ENCODE results near the gene PVRIG.
"Not testable (repeated sequence)": the region's sequence is repeated elsewhere in the genome, so short reads cannot be mapped to it uniquely, and the experiment has no call there.

Gene PVRIG

DNA sequence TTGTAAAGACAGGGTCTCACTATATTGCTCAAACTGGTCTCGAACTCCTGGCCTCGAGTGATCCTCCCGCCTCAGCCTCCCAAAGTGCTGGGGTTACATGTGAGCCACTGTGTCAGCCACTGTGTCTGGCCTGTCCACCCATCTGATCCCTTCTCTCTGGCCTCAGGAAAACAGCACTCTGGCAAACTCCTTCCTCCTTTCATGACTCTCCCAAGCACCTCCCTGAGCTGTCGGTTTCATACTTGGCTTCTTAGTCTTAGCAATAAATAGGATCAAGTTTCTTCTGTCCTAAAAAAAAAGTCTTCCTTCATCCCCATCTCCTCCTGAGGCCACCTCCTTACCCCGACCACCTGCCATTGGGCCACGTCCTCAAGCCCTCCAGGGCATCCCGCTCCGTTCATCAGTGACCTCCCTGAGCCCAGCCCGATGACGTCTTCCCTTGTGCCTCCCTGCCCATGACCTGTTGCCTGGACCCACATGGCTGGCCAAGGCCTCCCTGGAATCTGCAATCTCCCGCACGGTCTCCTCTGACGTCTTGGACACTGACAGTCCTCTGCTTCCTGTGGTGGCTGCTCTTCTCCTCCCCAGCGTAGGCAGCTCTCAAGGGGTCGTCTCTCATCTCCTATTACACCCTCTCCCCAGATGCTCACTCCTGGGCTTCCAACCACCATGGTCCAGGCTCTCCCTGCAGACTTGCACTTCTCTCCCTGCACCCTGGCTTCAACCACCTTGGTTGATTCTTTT, 26.5 kb downstream of the PVRIG start:
- H3K27me3 ChIP-seq (replicated peaks; ENCODE audit: control insufficient read depth, insufficient read depth, low read length); H3K4me3 ChIP-seq (ENCODE audit: low read length); H3K9ac ChIP-seq (ENCODE audit: low read length); H3K36me3 ChIP-seq (ENCODE audit: control insufficient read depth, insufficient read depth, low read length, severe bottlenecking); H3K9me3 ChIP-seq (ENCODE audit: control insufficient read depth, low read length); H3K4me1 ChIP-seq (ENCODE audit: control insufficient read depth, insufficient read depth, low read length): not testable (repeated sequence)
- peak; percentile 5 for DNase-seq (ENCODE audit: low read depth)

GRCh38 chr7:100246865-100247137, 27.1 kb downstream of the PVRIG start:
- not testable (repeated sequence) for DNase-seq (ENCODE audit: low read depth); H3K4me1 ChIP-seq (ENCODE audit: control insufficient read depth, insufficient read depth, low read length); H3K9ac ChIP-seq (ENCODE audit: low read length); H3K27me3 ChIP-seq (replicated peaks; ENCODE audit: control insufficient read depth, insufficient read depth, low read length); H3K4me3 ChIP-seq (ENCODE audit: low read length); H3K9me3 ChIP-seq (ENCODE audit: control insufficient read depth, low read length); H3K36me3 ChIP-seq (ENCODE audit: control insufficient read depth, insufficient read depth, low read length, severe bottlenecking)

DNA sequence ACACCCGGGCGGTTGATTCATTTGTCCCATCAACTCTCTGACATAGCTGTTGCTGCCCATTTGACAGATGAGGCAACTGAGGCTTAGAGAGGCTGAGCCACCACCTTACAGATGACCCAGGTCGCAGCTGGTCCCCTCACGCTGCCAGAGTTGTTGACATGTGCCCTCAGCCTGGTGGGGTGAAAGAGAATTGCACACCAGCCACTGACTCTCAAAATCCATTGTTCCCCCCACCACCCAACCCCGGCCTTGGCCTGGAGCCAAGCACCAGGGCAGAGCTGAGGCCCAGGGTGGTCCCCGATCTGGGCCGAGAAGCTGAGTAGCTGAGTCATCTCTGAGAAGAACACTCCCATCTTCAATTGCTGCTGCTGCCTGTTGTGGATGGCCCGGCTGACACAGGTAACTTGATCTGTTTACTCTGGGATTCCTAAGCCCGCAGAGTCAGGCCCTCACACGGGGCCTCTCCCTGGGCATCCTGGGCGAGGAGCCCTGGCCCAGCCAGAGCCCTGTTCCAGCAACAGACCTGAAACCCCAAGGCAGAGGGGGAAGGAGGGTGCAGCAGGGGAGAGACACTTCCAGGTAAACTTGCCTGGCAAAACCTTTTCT, 27.5 kb downstream of the PVRIG start:
- DNase-seq (ENCODE audit: low read depth), result peak; percentile 80
- H3K9ac ChIP-seq (ENCODE audit: low read length), result no peak overlapping the region
- no peaks in the 10 kb centered on the region for H3K4me1 ChIP-seq (ENCODE audit: control insufficient read depth, insufficient read depth, low read length)
- no peaks in the 10 kb centered on the region for H3K36me3 ChIP-seq (ENCODE audit: control insufficient read depth, insufficient read depth, low read length, severe bottlenecking)
- H3K9me3 ChIP-seq (ENCODE audit: control insufficient read depth, low read length), result no peaks in the 10 kb centered on the region
- no peak overlapping the region for H3K4me3 ChIP-seq (ENCODE audit: low read length)
- H3K27me3 ChIP-seq (replicated peaks; ENCODE audit: control insufficient read depth, insufficient read depth, low read length), result no peaks in the 10 kb centered on the region

GRCh38 chr7:100248483-100248882, 28.7 kb downstream of the PVRIG start:
- DNase-seq (ENCODE audit: low read depth), result no peak
- Histone ChIP-seq H3K4me3 (ENCODE audit: low read length) (no peak overlapping the region), H3K4me1 (ENCODE audit: control insufficient read depth, insufficient read depth, low read length) (no peaks in the 10 kb centered on the region), H3K9me3 (ENCODE audit: control insufficient read depth, low read length) (no peaks in the 10 kb centered on the region), H3K27me3 (replicated peaks; ENCODE audit: control insufficient read depth, insufficient read depth, low read length) (no peaks in the 10 kb centered on the region), H3K36me3 (ENCODE audit: control insufficient read depth, insufficient read depth, low read length, severe bottlenecking) (no peaks in the 10 kb centered on the region), H3K9ac (ENCODE audit: low read length) (no peak overlapping the region)

- no peak for DNase-seq (ENCODE audit: low read depth)
- Histone ChIP-seq H3K27me3 (replicated peaks; ENCODE audit: control insufficient read depth, insufficient read depth, low read length) (no peaks in the 10 kb centered on the region), H3K9ac (ENCODE audit: low read length) (no peak overlapping the region), H3K4me1 (ENCODE audit: control insufficient read depth, insufficient read depth, low read length) (no peaks in the 10 kb centered on the region), H3K9me3 (ENCODE audit: control insufficient read depth, low read length) (no peaks in the 10 kb centered on the region), H3K36me3 (ENCODE audit: control insufficient read depth, insufficient read depth, low read length, severe bottlenecking) (no peaks in the 10 kb centered on the region), H3K4me3 (ENCODE audit: low read length) (no peak overlapping the region)
These were observed 37.3 kb downstream of the PVRIG start for GRCh38 chr7:100257017-100257416.

GRCh38 chr7:100259984-100260383, 40.2 kb downstream of the PVRIG start:
- DNase-seq (ENCODE audit: low read depth); H3K9me3 ChIP-seq (ENCODE audit: control insufficient read depth, low read length); H3K4me1 ChIP-seq (ENCODE audit: control insufficient read depth, insufficient read depth, low read length); H3K4me3 ChIP-seq (ENCODE audit: low read length); H3K9ac ChIP-seq (ENCODE audit: low read length); H3K36me3 ChIP-seq (ENCODE audit: control insufficient read depth, insufficient read depth, low read length, severe bottlenecking); H3K27me3 ChIP-seq (replicated peaks; ENCODE audit: control insufficient read depth, insufficient read depth, low read length): not testable (repeated sequence)

DNA sequence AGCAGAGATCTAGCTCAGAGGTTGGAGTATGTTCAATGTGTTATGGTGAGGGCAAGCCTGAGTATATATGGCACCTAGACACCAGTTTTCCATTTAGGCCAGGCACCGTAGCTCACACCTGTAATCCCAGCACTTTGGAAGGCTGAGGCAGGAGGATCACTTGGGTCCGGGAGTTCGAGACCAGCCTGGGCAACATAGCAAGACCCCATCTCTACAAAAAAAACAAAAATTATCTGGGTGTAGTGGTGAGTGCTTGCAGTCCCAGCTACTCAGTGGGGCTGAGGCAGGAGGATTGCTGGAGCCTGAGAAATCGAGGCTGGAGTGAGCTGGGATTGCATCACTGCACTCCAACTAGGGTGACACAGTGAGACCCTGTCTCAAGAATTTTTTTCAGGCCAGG, 43.1 kb downstream of the PVRIG start:
- not testable (repeated sequence) for DNase-seq (ENCODE audit: low read depth); H3K4me1 ChIP-seq (ENCODE audit: control insufficient read depth, insufficient read depth, low read length); H3K36me3 ChIP-seq (ENCODE audit: control insufficient read depth, insufficient read depth, low read length, severe bottlenecking); H3K27me3 ChIP-seq (replicated peaks; ENCODE audit: control insufficient read depth, insufficient read depth, low read length); H3K9ac ChIP-seq (ENCODE audit: low read length); H3K4me3 ChIP-seq (ENCODE audit: low read length); H3K9me3 ChIP-seq (ENCODE audit: control insufficient read depth, low read length)

DNA sequence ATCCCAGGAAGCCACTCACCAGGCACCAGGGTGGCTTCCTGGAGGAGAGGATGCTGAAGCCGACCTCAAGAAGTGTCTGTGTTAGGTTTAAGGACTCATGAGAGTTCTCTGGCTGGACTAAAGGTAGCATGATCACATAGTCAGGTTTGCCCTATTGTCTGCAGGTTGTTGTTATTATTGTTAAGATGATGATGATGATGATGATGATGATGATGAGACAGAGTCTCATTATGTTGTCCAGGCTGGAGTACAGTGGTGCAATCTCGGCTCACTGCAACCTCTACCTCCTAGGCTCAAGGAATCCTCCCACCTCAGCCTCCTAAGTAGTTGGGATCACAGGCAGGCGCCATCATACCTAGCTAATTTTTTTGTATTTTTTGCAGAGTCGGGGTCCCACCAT, 44.5 kb downstream of the PVRIG start:
- H3K4me3 ChIP-seq (ENCODE audit: low read length); H3K27me3 ChIP-seq (replicated peaks; ENCODE audit: control insufficient read depth, insufficient read depth, low read length); H3K36me3 ChIP-seq (ENCODE audit: control insufficient read depth, insufficient read depth, low read length, severe bottlenecking); H3K4me1 ChIP-seq (ENCODE audit: control insufficient read depth, insufficient read depth, low read length); DNase-seq (ENCODE audit: low read depth); H3K9me3 ChIP-seq (ENCODE audit: control insufficient read depth, low read length); H3K9ac ChIP-seq (ENCODE audit: low read length): not testable (repeated sequence)

DNA sequence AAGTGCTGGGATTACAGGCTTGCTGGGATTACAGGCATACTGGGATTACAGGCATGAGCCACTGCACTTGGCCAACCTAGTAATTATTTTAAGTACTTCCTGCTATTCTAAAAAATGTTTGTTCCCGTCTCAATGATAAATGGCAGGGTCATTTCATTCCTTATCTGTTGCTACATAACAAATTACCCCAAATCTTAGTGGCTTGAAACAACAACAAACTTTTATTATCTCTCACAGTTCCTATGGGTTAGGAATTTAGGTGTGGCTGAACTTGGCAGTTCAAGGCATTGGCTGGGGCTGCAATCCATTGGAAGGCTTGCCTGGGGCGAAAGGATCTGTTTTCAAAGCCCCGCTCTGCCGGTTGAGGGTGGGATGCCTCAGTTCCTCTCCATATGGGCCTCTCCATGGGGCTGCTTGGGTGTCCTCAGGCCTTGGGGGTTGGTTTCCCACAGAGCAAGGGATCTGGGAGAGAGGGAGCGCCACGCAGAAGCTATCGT, 45.0 kb downstream of the PVRIG start:
- not testable (repeated sequence) for H3K36me3 ChIP-seq (ENCODE audit: control insufficient read depth, insufficient read depth, low read length, severe bottlenecking); H3K4me1 ChIP-seq (ENCODE audit: control insufficient read depth, insufficient read depth, low read length); H3K27me3 ChIP-seq (replicated peaks; ENCODE audit: control insufficient read depth, insufficient read depth, low read length); H3K4me3 ChIP-seq (ENCODE audit: low read length); H3K9ac ChIP-seq (ENCODE audit: low read length); H3K9me3 ChIP-seq (ENCODE audit: control insufficient read depth, low read length); DNase-seq (ENCODE audit: low read depth)

- H3K9me3 ChIP-seq (ENCODE audit: control insufficient read depth, low read length); H3K36me3 ChIP-seq (ENCODE audit: control insufficient read depth, insufficient read depth, low read length, severe bottlenecking); H3K27me3 ChIP-seq (replicated peaks; ENCODE audit: control insufficient read depth, insufficient read depth, low read length); H3K4me1 ChIP-seq (ENCODE audit: control insufficient read depth, insufficient read depth, low read length); H3K4me3 ChIP-seq (ENCODE audit: low read length); H3K9ac ChIP-seq (ENCODE audit: low read length): not testable (repeated sequence)
- peak; percentile 13 for DNase-seq (ENCODE audit: low read depth)
These were observed 46.1 kb downstream of the PVRIG start for GRCh38 chr7:100265851-100266250.

DNA sequence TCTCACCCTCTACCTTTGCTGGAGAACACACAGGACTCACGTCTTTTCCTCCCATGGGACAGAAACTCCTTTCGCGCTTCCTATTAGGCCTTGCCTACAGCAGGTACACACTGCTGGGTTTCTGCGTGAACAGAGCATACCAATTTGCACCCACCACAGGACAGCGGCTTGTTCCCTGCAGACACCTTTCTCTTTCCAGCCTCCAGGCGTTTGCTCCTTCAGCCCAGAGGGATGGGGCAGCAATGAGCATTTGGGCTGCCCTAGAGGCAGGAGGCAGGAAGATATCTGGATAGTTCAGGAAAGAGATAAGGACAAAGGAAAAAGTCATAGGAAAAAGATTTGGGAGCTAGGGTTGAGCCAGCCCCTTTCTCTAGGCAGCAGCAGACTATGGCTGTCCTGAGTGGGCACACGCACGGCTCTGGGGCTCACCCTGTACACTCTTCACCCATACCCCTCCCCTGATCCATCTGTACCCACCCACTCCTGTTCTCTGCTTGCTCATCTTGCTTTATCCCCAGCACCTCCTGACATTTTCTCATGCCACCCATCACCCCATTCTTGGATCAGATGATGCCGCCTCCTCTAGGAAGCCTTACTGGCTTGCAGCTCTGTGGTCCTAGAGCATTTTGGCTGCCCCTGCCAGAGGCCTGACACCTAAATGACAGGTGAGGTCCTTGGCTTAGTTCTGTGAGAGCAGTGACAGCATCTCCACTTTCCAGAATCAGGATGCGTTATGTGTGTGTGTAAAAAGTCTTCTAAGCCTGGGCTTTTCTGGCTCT, 47.0 kb downstream of the PVRIG start:
- no peak for DNase-seq (ENCODE audit: low read depth)
- H3K36me3 ChIP-seq (ENCODE audit: control insufficient read depth, insufficient read depth, low read length, severe bottlenecking), result no peaks in the 10 kb centered on the region
- no peak overlapping the region for H3K9ac ChIP-seq (ENCODE audit: low read length)

More for the DNA sequence above, 47.0 kb downstream of the PVRIG start:
- H3K4me3 ChIP-seq (ENCODE audit: low read length), result no peak overlapping the region
- H3K27me3 ChIP-seq (replicated peaks; ENCODE audit: control insufficient read depth, insufficient read depth, low read length), result no peaks in the 10 kb centered on the region
- no peaks in the 10 kb centered on the region for H3K9me3 ChIP-seq (ENCODE audit: control insufficient read depth, low read length)
- H3K4me1 ChIP-seq (ENCODE audit: control insufficient read depth, insufficient read depth, low read length), result no peaks in the 10 kb centered on the region
